ENCODE data around the gene MIPOL1.
"Not testable (repeated sequence)": the region's sequence is repeated elsewhere in the genome, so short reads cannot be mapped to it uniquely, and the experiment has no call there.

Gene MIPOL1

GRCh38 chr14:37185670-37186069, 12.1 kb upstream of the MIPOL1 start:
- Histone ChIP-seq H3K4me3 (replicated peaks; ENCODE audit: low read depth, low read length) (no peak overlapping the region), H3K36me3 (ENCODE audit: control insufficient read depth, insufficient read depth, low read length) (no peaks in the 10 kb centered on the region), H3K27me3 (replicated peaks; ENCODE audit: control insufficient read depth, insufficient read depth, low read length) (no peaks in the 10 kb centered on the region)
- TF ChIP-seq CTCF (IDR thresholded peaks at IDR 0.05; ENCODE audit: insufficient read depth, low read length, poor library complexity, severe bottlenecking) = no peak
- no peak for DNase-seq (ENCODE audit: extremely low read depth, insufficient read length)

DNA sequence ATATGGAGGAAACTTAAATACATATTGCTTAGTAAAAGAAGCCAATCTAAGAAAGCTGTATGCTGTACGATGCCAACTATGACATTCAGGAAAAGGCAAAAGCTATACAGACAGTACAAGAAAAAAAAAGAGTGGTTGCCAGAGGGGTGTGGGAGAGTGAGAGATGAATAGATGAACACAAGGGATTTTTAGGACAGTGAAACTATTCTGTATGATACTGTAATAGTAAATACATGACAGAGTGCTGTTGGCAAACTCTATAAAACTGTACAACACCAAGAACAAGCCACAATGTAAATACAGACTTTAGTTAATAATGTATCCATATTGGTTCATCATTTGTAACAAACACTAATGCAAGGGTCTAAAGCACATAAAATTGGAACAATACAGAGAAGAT, 10.9 kb upstream of the MIPOL1 start:
- Histone ChIP-seq H3K4me3 (replicated peaks; ENCODE audit: low read depth, low read length) (no peak overlapping the region), H3K27me3 (replicated peaks; ENCODE audit: control insufficient read depth, insufficient read depth, low read length) (no peaks in the 10 kb centered on the region), H3K36me3 (ENCODE audit: control insufficient read depth, insufficient read depth, low read length) (no peaks in the 10 kb centered on the region)
- DNase-seq (ENCODE audit: extremely low read depth, insufficient read length) = no peak
- TF ChIP-seq CTCF (IDR thresholded peaks at IDR 0.05; ENCODE audit: insufficient read depth, low read length, poor library complexity, severe bottlenecking) = no peak

GRCh38 chr14:37187294-37187693, 10.4 kb upstream of the MIPOL1 start:
- no peaks in the 10 kb centered on the region for H3K27me3 ChIP-seq (replicated peaks; ENCODE audit: control insufficient read depth, insufficient read depth, low read length)
- no peak for DNase-seq (ENCODE audit: extremely low read depth, insufficient read length)
- TF ChIP-seq CTCF (IDR thresholded peaks at IDR 0.05; ENCODE audit: insufficient read depth, low read length, poor library complexity, severe bottlenecking) = no peak
- H3K36me3 ChIP-seq (ENCODE audit: control insufficient read depth, insufficient read depth, low read length) = no peaks in the 10 kb centered on the region
- no peak overlapping the region for H3K4me3 ChIP-seq (replicated peaks; ENCODE audit: low read depth, low read length)

- H3K4me3 ChIP-seq (replicated peaks; ENCODE audit: low read depth, low read length); DNase-seq (ENCODE audit: extremely low read depth, insufficient read length); H3K36me3 ChIP-seq (ENCODE audit: control insufficient read depth, insufficient read depth, low read length); H3K27me3 ChIP-seq (replicated peaks; ENCODE audit: control insufficient read depth, insufficient read depth, low read length): not testable (repeated sequence)
Observed at GRCh38 chr14:37187840-37188577, 9.7 kb upstream of the MIPOL1 start.

GRCh38 chr14:37189733-37190132, 8.0 kb upstream of the MIPOL1 start:
- not testable (repeated sequence) for H3K4me3 ChIP-seq (replicated peaks; ENCODE audit: low read depth, low read length); H3K36me3 ChIP-seq (ENCODE audit: control insufficient read depth, insufficient read depth, low read length); H3K27me3 ChIP-seq (replicated peaks; ENCODE audit: control insufficient read depth, insufficient read depth, low read length); DNase-seq (ENCODE audit: extremely low read depth, insufficient read length)

DNA sequence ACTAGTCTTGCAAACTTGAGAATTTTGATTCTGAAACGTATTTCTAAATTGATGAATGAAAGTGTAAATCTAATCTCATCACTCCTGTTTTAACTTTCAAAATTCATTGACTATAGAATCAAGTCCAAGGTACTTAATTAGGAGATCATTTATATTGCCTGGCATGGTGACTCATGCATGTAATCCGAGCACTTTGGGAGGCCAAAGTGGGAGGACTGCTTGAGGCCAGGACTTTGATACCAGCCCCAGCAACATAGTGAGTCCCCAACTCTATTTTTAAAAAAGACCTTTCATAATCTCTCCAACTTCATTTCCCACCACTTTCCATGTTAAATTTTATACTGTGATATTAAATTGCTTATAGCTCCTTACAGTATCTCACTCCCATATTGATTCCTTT, 3.0 kb upstream of the MIPOL1 start:
- H3K27me3 ChIP-seq (replicated peaks; ENCODE audit: control insufficient read depth, insufficient read depth, low read length) = no peaks in the 10 kb centered on the region
- no peaks in the 10 kb centered on the region for H3K36me3 ChIP-seq (ENCODE audit: control insufficient read depth, insufficient read depth, low read length)
- H3K4me3 ChIP-seq (replicated peaks; ENCODE audit: low read depth, low read length) = no peak overlapping the region
- no peak for DNase-seq (ENCODE audit: extremely low read depth, insufficient read length)
- no peak for TF ChIP-seq CTCF (IDR thresholded peaks at IDR 0.05; ENCODE audit: insufficient read depth, low read length, poor library complexity, severe bottlenecking)

GRCh38 chr14:37195327-37195726, 2.4 kb upstream of the MIPOL1 start:
- no peak for DNase-seq (ENCODE audit: extremely low read depth, insufficient read length)
- no peaks in the 10 kb centered on the region for H3K36me3 ChIP-seq (ENCODE audit: control insufficient read depth, insufficient read depth, low read length)
- no peak for TF ChIP-seq CTCF (IDR thresholded peaks at IDR 0.05; ENCODE audit: insufficient read depth, low read length, poor library complexity, severe bottlenecking)
- H3K4me3 ChIP-seq (replicated peaks; ENCODE audit: low read depth, low read length) = no peak overlapping the region
- no peaks in the 10 kb centered on the region for H3K27me3 ChIP-seq (replicated peaks; ENCODE audit: control insufficient read depth, insufficient read depth, low read length)
